Natural killer cell (primary cell): Measurements from ENCODE around the gene DNAAF3. TPM values are rescaled to one million over a fixed set of nuclear protein-coding genes. Genes with fewer than 3 reads are reported as not detected.
A peak's percentile ranks its signal among the peaks of the same experiment; 100 is the strongest.

Experiments used
- ATAC-seq, 3 donors: fragments of 150-1000 bp in 2 of 3; fragments of 200-7000 bp in 1 of 3; cut with Tn5 transposase; 1 replicate in 1 of 3; 2 replicates in 2 of 3; pipeline ENCODE4 v1.10.0; 2021; ENCODE audit warnings: mild to moderate bottlenecking in 2 of 3, moderate library complexity in 2 of 3
- DNase-seq, 2 donors: peaks; one replicate each; pipeline versions ENCODE4 v3.0.0 to v3.0.0-alpha.2; 2013 to 2021; ENCODE audit warnings: mixed read lengths in 1 of 2
- H3K27ac ChIP-seq: one replicate; pipeline ENCODE4 v1.5.1; 2013; ENCODE audit warnings: mild to moderate bottlenecking, low read length
- H3K27me3 ChIP-seq: one replicate; pipeline ENCODE4 v1.6.1; 2013; ENCODE audit warnings: low read length; ENCODE audit not compliant: control insufficient read depth, insufficient read depth
- H3K36me3 ChIP-seq: one replicate; pipeline ENCODE4 v1.6.1; 2013; ENCODE audit warnings: low read length; ENCODE audit not compliant: control insufficient read depth, insufficient read depth
- H3K4me1 ChIP-seq: one replicate; pipeline ENCODE4 v1.6.1; 2013; ENCODE audit warnings: low read length; ENCODE audit not compliant: control insufficient read depth, insufficient read depth
- H3K4me3 ChIP-seq: one replicate; pipeline ENCODE4 v1.5.1; 2013; ENCODE audit warnings: low read length
- H3K9me3 ChIP-seq: one replicate; pipeline ENCODE4 v1.6.1; 2013; ENCODE audit warnings: low read length; ENCODE audit not compliant: control insufficient read depth, insufficient read depth
- H3K27ac Mint-ChIP-seq, 2 donors: one replicate each; pipeline ENCODE4 v1.8.0; 2022; ENCODE audit warnings: mild to moderate bottlenecking in 2 of 2, mixed read lengths in 2 of 2, moderate library complexity in 1 of 2
- H3K27me3 Mint-ChIP-seq, 2 donors: one replicate each; pipeline ENCODE4 v1.8.0; 2022; ENCODE audit warnings: low read depth in 2 of 2, mixed read lengths in 2 of 2
- H3K36me3 Mint-ChIP-seq: one replicate; pipeline ENCODE4 v1.8.0; 2022; ENCODE audit warnings: mixed read lengths
- H3K4me1 Mint-ChIP-seq, 2 donors: one replicate each; pipeline ENCODE4 v1.8.0; 2022; ENCODE audit warnings: mixed read lengths in 2 of 2
- H3K4me3 Mint-ChIP-seq: one replicate; pipeline ENCODE4 v1.8.0; 2022; ENCODE audit warnings: mild to moderate bottlenecking, moderate library complexity, mixed read lengths
- H3K9me3 Mint-ChIP-seq, 2 donors: one replicate each; pipeline ENCODE4 v1.8.0; 2022; ENCODE audit warnings: mixed read lengths in 2 of 2
- CTCF ChIP-seq: fragments of 200-600 bp; IDR thresholded peaks from one replicate; pipeline ENCODE4 v1.8.0; 2022; ENCODE audit warnings: antibody characterized with exemption
- WGBS: methylation state at CpG from one replicate; pipeline ENCODE4 v1.1.7; 2013; ENCODE audit warnings: missing lambda C conversion rate; ENCODE audit not compliant: insufficient coverage; 5-methylcytosine and 5-hydroxymethylcytosine counted together
- intact Hi-C: fragments of 100-400 bp; cut with micrococcal nuclease; formaldehyde crosslinking; loops from one replicate; pipeline ENCODE4 v1.14.2; 2022
- total RNA-seq, 4 donors: library from RNA; stranded (reverse); fragments of 120-200 nt in 1 of 4; gene quantifications; one replicate each; pipeline versions ENCODE4 v1.2.3 to v1.2.4, GENCODE V29; 2013 to 2022

The DNAAF3 gene
- total RNA-seq, 3 donors from 2014 or later (not counting 1 experiment from before 2014, with no cell fraction given) = not detected

- H3K9me3 ChIP-seq = no peaks in the 10 kb centered on the region
- intact Hi-C loops = no loop called here
- H3K4me1 Mint-ChIP-seq = no peaks in the 10 kb centered on the region
- H3K27ac ChIP-seq = no peak overlapping the region
- WGBS = 76% methylated on average over 5 of the region's 5 CpGs
- no peaks in the 10 kb centered on the region for H3K4me1 ChIP-seq
- peaks cover 3 to 22% of the 10 kb centered on the region in 2 donors for H3K27me3 Mint-ChIP-seq
- H3K27ac Mint-ChIP-seq = no peak overlapping the region
- no peaks in the 10 kb centered on the region for H3K36me3 Mint-ChIP-seq
- no peaks in the 10 kb centered on the region for H3K36me3 ChIP-seq
- no peak for ATAC-seq
- H3K9me3 Mint-ChIP-seq = no peaks in the 10 kb centered on the region
- H3K4me3 Mint-ChIP-seq = no peak overlapping the region
- no peak for DNase-seq
- no peak for TF ChIP-seq CTCF
- H3K27me3 ChIP-seq = no peaks in the 10 kb centered on the region
- no peak overlapping the region for H3K4me3 ChIP-seq
Measured at GRCh38 chr19:55199620-55200204, 33.3 kb upstream of the DNAAF3 start.

- Histone ChIP-seq H3K36me3 (no peaks in the 10 kb centered on the region), H3K27ac (no peak overlapping the region), H3K4me3 (no peak overlapping the region), H3K4me1 (no peaks in the 10 kb centered on the region), H3K9me3 (no peaks in the 10 kb centered on the region), H3K27me3 (no peaks in the 10 kb centered on the region)
- WGBS = 62% methylated on average over 5 of the region's 5 CpGs
- intact Hi-C loops = no loop called here
- Mint-ChIP-seq H3K4me1 (no peaks in the 10 kb centered on the region), H3K4me3 (no peak overlapping the region), H3K36me3 (no peaks in the 10 kb centered on the region), H3K27me3 (peaks cover 0 to 19% of the 10 kb centered on the region in 2 donors), H3K9me3 (no peaks in the 10 kb centered on the region), H3K27ac (no peak overlapping the region)
- DNase-seq = no peak
- ATAC-seq = no peak
- no peak for TF ChIP-seq CTCF
Measured at GRCh38 chr19:55198651-55199050, 32.2 kb upstream of the DNAAF3 start.

GRCh38 chr19:55197528-55197927 lies 31.1 kb upstream of the DNAAF3 start:
- WGBS = 64% methylated on average over 3 of the region's 4 CpGs
- peak in 1 of 3 donors; percentile 55 for ATAC-seq

More at GRCh38 chr19:55197528-55197927, 31.1 kb upstream of the DNAAF3 start:
- DNase-seq = peak in 1 of 2 donors; percentile 30
- TF ChIP-seq CTCF = no peak
- H3K4me1 ChIP-seq = no peaks in the 10 kb centered on the region
- H3K27me3 ChIP-seq = no peaks in the 10 kb centered on the region
- no peak overlapping the region for H3K4me3 ChIP-seq
- H3K36me3 ChIP-seq = no peaks in the 10 kb centered on the region
- intact Hi-C loops = no loop called here
- H3K9me3 ChIP-seq = no peaks in the 10 kb centered on the region
- Mint-ChIP-seq H3K4me3 (no peak overlapping the region), H3K4me1 (no peaks in the 10 kb centered on the region), H3K27me3 (peaks cover 0 to 15% of the 10 kb centered on the region in 2 donors), H3K27ac (no peak overlapping the region), H3K9me3 (no peaks in the 10 kb centered on the region), H3K36me3 (no peaks in the 10 kb centered on the region)
- H3K27ac ChIP-seq = no peak overlapping the region
